ENCODE measurements around the gene TMEM119.
A peak's percentile ranks its signal among the peaks of the same experiment; 100 is the strongest.
"Not testable (repeated sequence)": the region's sequence is repeated elsewhere in the genome, so short reads cannot be mapped to it uniquely, and the experiment has no call there.

Gene TMEM119

GRCh38 chr12:108582978-108583770 is 14.7 kb downstream of the TMEM119 start:
- DNase-seq (ENCODE audit: low read depth), result no peak

GRCh38 chr12:108582509-108582908 is 15.4 kb downstream of the TMEM119 start:
- DNase-seq (ENCODE audit: low read depth), result no peak

- DNase-seq (ENCODE audit: low read depth), result no peak
Observed at GRCh38 chr12:108581311-108582227, 16.3 kb downstream of the TMEM119 start.

GRCh38 chr12:108580531-108580930 is 17.4 kb downstream of the TMEM119 start:
- DNase-seq (ENCODE audit: low read depth), result no peak

DNA sequence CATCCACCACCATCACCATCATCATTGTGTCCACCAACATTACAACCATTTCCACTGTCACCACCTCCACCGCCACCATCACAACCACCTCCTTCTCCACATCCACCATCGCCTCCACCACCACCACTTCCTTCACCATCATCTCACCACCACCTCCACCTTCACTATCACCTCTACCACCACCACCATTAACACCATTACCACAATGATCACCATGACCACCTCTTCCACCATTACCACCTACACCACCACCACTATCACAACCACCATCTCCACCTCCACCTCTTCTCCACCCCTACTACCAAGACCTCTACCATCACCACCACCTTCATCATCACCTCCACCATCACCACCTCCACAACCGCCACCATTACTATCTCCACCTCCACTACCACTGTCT is 19.1 kb downstream of the TMEM119 start:
- DNase-seq (ENCODE audit: low read depth), result no peak

- DNase-seq (ENCODE audit: low read depth), result no peak
Observed at GRCh38 chr12:108578264-108578663, 19.6 kb downstream of the TMEM119 start.

- no peak for DNase-seq (ENCODE audit: low read depth)
Observed at GRCh38 chr12:108577458-108577857, 20.4 kb downstream of the TMEM119 start.

GRCh38 chr12:108576660-108577234 is 21.1 kb downstream of the TMEM119 start:
- no peak for DNase-seq (ENCODE audit: low read depth)

- DNase-seq (ENCODE audit: low read depth), result no peak
Observed at GRCh38 chr12:108575199-108575912, 22.5 kb downstream of the TMEM119 start.

DNA sequence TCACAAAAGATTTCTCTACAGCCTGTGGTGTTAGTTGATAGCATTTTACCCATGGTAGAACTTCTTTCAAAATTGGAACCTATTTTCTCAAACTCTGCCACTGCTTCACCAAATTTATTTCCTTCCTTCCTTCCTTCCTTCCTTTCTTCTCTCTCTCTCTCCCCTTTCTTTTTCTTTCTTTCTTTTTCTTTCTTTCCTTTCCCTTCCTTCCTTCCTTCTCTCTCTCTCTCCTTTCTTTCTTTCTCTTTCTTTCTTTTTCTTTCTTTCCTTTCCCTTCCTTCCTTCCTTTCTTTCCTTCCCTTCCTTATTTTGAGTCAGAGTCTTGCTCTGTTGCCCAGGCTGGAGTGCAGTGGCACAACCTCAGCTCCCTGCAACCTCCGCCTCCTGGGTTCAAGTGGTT is 23.6 kb downstream of the TMEM119 start:
- not testable (repeated sequence) for DNase-seq (ENCODE audit: low read depth)

DNA sequence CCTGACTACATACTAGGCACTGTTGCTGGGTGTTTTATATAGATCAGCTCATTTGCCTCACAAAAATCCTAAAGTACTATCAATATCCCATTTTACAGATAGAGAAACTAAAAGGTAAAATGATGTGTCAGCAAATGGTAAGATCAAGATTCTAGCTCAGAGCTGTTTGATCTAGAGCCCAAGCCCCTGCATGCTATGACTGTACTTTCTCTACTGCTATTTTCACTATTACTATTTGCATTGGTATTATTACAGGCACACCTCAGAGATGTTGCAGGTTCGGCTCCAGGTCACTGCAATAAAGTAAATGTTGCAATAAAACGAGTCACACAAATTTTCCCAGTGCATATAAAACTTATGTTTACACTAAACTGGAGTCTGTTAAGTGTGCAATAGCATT is 24.6 kb downstream of the TMEM119 start:
- DNase-seq (ENCODE audit: low read depth), result no peak

DNA sequence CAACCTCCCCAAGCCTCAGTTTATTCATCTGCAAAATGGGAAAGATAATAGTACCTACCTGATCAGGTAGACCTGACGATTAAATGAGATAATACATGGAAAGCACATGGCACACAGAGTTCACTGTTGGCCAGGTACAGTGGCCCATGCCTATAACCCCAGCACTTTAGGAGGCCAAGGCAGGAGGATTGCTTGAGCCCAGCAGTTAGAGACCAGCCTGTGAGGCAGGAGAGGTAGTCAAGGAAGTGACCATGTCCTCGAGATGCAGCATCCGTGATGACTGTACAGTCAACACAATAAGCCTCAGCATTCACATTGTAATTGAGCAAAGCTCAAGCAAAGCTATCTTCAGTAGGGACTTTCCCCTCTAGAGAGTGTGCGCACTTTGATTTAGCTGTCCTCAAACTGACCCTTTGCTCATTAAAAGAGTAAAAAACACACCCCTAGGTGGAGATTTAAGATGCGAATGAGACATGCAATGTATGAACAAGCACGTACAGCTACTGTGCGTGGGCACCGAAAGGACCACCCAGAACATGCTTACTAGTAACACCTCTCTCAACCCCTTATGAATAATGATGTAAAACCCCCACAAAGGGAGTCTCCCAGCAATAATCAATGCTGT is 25.6 kb downstream of the TMEM119 start:
- no peak for DNase-seq (ENCODE audit: low read depth)

GRCh38 chr12:108571609-108572165 is 26.2 kb downstream of the TMEM119 start:
- no peak for DNase-seq (ENCODE audit: low read depth)

DNA sequence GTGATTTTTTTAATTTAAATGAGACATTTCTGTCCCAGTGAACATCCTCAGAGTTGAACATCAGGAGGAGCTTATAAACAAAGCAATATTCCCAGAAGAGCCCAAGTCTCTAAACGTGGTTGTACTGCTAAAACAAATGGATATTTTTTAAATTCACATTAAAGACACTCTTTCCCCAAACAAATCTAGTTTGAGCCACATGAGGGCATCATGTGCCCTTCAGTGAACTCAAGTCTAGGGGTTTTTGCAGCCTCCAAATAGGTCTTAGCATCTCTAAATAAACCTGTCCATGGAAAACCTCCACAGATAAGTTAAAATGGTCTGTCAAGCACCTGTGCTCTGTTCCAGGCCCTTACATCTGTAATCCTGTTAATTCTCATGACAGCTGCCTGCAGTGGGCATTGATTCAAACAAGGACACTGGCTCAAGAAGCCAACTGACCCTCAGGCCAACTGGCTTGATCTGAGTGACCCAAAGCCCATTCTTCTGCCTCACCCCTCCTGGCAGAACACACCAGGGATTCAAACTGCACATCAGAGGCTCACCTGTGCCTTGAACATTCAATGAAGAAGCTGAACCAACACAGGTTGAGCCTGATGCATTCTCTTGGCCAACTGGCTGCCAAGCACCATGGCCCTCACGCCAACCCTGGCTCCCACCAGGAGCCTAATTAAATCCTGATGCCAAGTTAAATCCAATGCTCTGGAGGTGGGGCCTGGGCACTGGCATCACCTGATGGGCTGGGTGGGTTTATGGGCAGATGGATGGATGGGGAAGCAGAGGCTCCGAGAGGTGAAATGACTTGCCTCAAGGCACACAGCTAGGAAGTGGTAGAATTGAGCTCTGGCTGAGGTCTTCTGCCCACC is 26.9 kb downstream of the TMEM119 start:
- no peak for DNase-seq (ENCODE audit: low read depth)

DNA sequence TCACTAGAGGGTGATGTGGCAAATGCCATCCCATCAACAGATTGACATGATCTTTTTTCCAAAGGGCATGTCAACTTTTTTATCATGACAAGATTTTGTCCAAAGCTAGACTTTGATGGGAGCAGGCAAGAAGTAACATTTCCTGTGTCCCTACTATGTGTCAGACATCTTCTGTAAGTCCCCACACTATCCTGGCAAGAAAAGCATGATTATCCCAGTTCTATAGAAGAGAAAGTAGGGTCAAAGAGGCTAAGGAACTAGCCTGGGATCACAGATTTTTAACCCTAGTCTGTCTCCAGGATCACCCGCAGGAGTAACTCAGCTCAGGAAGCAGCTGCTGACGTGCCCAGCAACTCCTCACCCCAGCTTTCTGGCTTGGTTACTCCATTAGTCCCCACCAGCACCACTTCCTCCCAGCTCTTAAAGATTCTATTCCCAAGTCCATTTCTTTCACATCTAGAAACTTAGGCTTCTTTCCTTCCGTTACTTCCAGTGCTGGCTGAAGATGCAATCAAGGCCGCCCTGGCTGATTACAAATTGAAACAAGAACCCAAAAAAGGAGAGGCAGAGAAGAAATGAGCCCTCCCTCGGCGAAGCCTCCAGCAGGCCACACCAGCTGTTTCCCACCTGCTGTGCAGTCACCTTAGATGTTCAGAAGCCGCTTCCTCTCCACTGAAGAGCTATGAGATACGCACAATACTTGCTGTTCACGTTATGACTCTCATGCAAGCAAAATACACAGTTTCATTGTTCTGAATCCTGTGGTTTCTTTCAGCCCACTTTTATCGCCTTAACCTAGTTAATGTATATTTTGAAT is 29.3 kb downstream of the TMEM119 start:
- peak; percentile 38 for DNase-seq (ENCODE audit: low read depth)

GRCh38 chr12:108567406-108568337 is 30.2 kb downstream of the TMEM119 start:
- DNase-seq (ENCODE audit: low read depth), result no peak

- DNase-seq (ENCODE audit: low read depth), result no peak
Observed at GRCh38 chr12:108566452-108566851, 31.4 kb downstream of the TMEM119 start.

DNA sequence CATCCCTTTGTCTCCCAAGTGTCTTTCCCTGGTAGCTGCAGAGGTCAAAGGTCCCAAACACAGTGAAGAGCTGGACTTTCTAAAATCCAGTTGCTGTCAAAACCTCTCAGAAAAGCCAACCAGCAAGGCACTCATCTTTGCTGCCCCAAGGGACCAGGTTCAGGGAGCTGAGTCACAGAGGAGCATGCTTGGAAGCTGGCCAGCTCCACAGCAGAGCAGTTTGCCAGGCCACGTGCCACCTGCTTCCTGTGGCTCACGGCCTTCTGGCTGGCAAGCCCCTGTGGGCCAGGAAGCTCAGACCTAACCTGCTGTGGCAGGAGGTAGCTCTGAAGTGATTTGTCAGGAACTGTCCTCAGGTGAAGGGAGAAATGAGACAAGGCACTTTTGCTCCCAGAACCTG is 31.9 kb downstream of the TMEM119 start:
- DNase-seq (ENCODE audit: low read depth), result peak; percentile 44

All from activated T-cell treated with anti-CD3 and anti-CD28 coated beads for 1 hour (primary cell).